Stimulated activated CD8-positive, alpha-beta memory T cell treated with anti-CD3 and anti-CD28 coated beads, Interleukin-15, amount 100 ng/mL, for 4 hours (primary cell): ENCODE measurements around the gene SLC25A23.

Experiments
- DNase-seq, 2 donors: peaks; one replicate each; pipeline ENCODE4 v3.0.0-alpha.2; 2020; ENCODE audit warnings: low read depth in 2 of 2

The SLC25A23 gene

GRCh38 chr19:6481541-6482342, 22.1 kb upstream of the SLC25A23 start, which contains the start of gene DENND1C:
Gene DENND1C, minus strand, starts transcription at chr19:6481787. Its CDS starts 92 bp downstream, at chr19:6481695.
- peak in 1 of 2 donors; percentile 36 for DNase-seq

GRCh38 chr19:6480848-6481415, 21.3 kb upstream of the SLC25A23 start:
- peak in 1 of 2 donors; percentile 39 for DNase-seq

- DNase-seq: no peak
Observed at GRCh38 chr19:6479836-6480398, 20.3 kb upstream of the SLC25A23 start.

- no peak for DNase-seq
Observed at GRCh38 chr19:6478815-6479214, 19.2 kb upstream of the SLC25A23 start.

- DNase-seq: no peak
Observed at GRCh38 chr19:6476896-6477431, 17.4 kb upstream of the SLC25A23 start.

GRCh38 chr19:6476155-6476895, 16.7 kb upstream of the SLC25A23 start:
- DNase-seq: no peak

- DNase-seq: no peak
Observed at GRCh38 chr19:6475321-6476108, 15.9 kb upstream of the SLC25A23 start.

- no peak for DNase-seq
Observed at GRCh38 chr19:6473647-6474046, 14.1 kb upstream of the SLC25A23 start.

GRCh38 chr19:6472713-6473112, 13.1 kb upstream of the SLC25A23 start:
- DNase-seq: no peak

GRCh38 chr19:6471076-6471475, 11.5 kb upstream of the SLC25A23 start:
- DNase-seq: no peak

- DNase-seq: no peak
Observed at GRCh38 chr19:6470173-6470572, 10.6 kb upstream of the SLC25A23 start.

- DNase-seq: no peak
Observed at GRCh38 chr19:6467384-6467783, 7.8 kb upstream of the SLC25A23 start.

GRCh38 chr19:6466526-6467248, 7.1 kb upstream of the SLC25A23 start:
- no peak for DNase-seq

- no peak for DNase-seq
Observed at GRCh38 chr19:6465663-6466062, 6.1 kb upstream of the SLC25A23 start.

GRCh38 chr19:6465006-6465405, 5.4 kb upstream of the SLC25A23 start:
- no peak for DNase-seq

- peak in 1 of 2 donors; percentile 14 for DNase-seq
Observed at GRCh38 chr19:6464070-6464873, 4.7 kb upstream of the SLC25A23 start, which contains the start of gene CRB3. Gene CRB3, plus strand, starts transcription at chr19:6464271. Its CDS starts 431 bp downstream, at chr19:6464702.

GRCh38 chr19:6460099-6460884, 700 bp upstream of the SLC25A23 start:
- peak; percentile 89 to 93 for DNase-seq

- DNase-seq: no peak
Observed at GRCh38 chr19:6458695-6459261, 814 bp downstream of the SLC25A23 start.
